Measurements from ENCODE around the gene POU2F2. TPM values are rescaled to one million over a fixed set of nuclear protein-coding genes. Genes with fewer than 3 reads are reported as not detected.

Gene POU2F2
- polyA plus RNA-seq, 2 of the 4 experiments (the other 2 are of a cell fraction), result 0.16 to 0.28 TPM

DNA sequence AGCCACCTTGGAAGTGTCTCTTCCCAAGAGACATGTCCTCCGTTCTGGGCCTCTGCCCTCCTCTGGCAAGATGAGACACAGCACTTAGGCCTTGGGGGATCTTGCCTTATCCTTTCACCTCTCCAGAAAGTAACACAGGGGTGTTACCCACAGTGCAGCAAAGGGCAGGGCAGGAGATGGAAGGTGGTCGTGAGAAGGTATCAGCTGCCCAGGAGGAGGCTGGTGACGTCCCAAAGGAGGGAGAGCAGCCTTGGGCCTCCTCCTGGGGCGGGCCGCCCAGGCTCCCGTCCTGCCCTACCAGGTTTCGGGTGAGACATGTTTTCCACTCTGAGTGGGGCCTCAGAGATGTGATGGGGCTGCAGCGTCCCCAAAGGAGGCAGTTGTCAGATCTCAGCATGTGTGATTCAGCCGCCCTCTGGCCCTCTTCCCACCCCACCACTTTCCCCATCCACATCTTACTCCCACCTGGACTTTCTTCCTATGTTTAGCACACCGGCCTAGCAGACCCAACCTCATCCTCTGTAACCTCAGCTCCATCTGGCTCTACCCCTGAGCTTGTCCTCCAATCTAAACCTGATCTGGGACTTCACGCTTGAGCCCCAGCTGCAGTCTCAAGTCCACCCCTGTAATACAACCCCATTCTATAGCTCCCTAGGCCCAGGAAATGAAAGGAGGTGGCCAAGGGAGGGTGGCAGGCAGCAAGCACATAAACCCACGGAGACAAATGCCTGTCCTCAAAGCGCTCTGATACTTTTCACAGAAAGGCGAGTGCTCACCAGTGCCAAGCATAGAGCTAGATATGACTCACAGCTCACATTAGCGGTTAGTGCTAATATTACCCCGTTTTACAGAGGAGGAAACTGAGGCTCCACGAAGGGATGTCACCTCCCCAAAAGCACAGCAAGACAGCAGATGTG lies 9.3 kb downstream of the POU2F2 start:
- WGBS (ENCODE audit: missing lambda C conversion rate), result 82% methylated on average over 17 of the region's 17 CpGs
- no peak for DNase-seq (ENCODE audit: low read depth in 1 of 2, low spot score in 1 of 2)
- FAIRE-seq, result no peak
- no peak for TF ChIP-seq JUNB (IDR thresholded peaks at IDR 0.05)
- TF ChIP-seq FOXS1 (CRISPR knock-in tag; IDR thresholded peaks at IDR 0.05), result no peak
- no peak for TF ChIP-seq EP300 (IDR thresholded peaks at IDR 0.05)
- no peak for TF ChIP-seq ZFP36 (IDR thresholded peaks at IDR 0.05; ENCODE audit: borderline replicate concordance, partially characterized antibody)
- no peak for TF ChIP-seq RNF2 (IDR thresholded peaks at IDR 0.05; ENCODE audit: borderline replicate concordance, low read depth)
- TF ChIP-seq, protein P1, sequence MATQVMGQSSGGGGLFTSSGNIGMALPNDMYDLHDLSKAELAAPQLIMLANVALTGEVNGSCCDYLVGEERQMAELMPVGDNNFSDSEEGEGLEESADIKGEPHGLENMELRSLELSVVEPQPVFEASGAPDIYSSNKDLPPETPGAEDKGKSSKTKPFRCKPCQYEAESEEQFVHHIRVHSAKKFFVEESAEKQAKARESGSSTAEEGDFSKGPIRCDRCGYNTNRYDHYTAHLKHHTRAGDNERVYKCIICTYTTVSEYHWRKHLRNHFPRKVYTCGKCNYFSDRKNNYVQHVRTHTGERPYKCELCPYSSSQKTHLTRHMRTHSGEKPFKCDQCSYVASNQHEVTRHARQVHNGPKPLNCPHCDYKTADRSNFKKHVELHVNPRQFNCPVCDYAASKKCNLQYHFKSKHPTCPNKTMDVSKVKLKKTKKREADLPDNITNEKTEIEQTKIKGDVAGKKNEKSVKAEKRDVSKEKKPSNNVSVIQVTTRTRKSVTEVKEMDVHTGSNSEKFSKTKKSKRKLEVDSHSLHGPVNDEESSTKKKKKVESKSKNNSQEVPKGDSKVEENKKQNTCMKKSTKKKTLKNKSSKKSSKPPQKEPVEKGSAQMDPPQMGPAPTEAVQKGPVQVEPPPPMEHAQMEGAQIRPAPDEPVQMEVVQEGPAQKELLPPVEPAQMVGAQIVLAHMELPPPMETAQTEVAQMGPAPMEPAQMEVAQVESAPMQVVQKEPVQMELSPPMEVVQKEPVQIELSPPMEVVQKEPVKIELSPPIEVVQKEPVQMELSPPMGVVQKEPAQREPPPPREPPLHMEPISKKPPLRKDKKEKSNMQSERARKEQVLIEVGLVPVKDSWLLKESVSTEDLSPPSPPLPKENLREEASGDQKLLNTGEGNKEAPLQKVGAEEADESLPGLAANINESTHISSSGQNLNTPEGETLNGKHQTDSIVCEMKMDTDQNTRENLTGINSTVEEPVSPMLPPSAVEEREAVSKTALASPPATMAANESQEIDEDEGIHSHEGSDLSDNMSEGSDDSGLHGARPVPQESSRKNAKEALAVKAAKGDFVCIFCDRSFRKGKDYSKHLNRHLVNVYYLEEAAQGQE (IDR thresholded peaks at IDR 0.05), result no peak
- no peak for TF ChIP-seq KDM5A (IDR thresholded peaks at IDR 0.05)
- TF ChIP-seq, protein P2, sequence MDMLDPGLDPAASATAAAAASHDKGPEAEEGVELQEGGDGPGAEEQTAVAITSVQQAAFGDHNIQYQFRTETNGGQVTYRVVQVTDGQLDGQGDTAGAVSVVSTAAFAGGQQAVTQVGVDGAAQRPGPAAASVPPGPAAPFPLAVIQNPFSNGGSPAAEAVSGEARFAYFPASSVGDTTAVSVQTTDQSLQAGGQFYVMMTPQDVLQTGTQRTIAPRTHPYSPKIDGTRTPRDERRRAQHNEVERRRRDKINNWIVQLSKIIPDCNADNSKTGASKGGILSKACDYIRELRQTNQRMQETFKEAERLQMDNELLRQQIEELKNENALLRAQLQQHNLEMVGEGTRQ (IDR thresholded peaks at IDR 0.05), result no peak
- no peak for TF ChIP-seq HOXB5 (CRISPR knock-in tag; IDR thresholded peaks at IDR 0.05)
- peak; percentile 14 to 37; a peak in 3 of 6 replicates for ATAC-seq
- no peak overlapping the region for H3K4me2 ChIP-seq
- peaks cover 14% of the 10 kb centered on the region for H3K4me1 ChIP-seq
- no peak overlapping the region for H3K4me3 ChIP-seq
- CTCF ChIA-PET, result interaction anchor here (1.1 to 32.8 kb wide), 16 partner anchors 10 to 318 kb away, joined by 3 to 678 read pairs (median 6); partner anchors contain the start of genes DEDD2 and POU2F2
- POLR2A ChIA-PET, result no interaction called here
- peaks cover 5% of the 10 kb centered on the region; the same call in 2 of the 3 replicates for H3K9me3 ChIP-seq
- peak overlapping the region in 1 of 2 experiments; percentile 56; a peak in 1 of 6 replicates for H3K27ac ChIP-seq

DNA sequence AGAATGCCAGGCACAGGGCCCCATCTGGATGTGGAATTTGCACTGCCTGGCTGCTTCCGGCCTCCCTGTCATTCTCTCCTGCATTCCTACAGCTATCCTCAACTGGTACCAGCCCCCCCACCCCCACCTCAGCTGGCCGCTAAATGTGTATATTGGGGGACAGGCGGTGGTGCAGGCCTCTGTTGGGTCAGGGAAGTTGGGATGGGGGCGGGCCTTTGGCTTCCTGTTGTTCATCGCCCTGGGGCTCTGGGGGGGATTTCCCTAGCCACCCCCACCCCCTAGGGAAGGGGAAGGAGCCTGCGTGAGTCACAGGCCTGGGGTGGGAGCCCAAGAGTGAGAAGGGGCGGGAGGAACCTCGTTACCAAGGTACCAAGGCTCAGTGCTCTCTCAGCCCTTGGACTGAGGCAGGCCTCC lies 10.6 kb downstream of the POU2F2 start:
- H3K4me2 ChIP-seq, result peak overlapping the region; percentile 29
- DNase-seq (ENCODE audit: low read depth in 1 of 2, low spot score in 1 of 2) (peak in 1 of 2 experiments; percentile 66), ATAC-seq (peak; percentile 10 to 37; a peak in 3 of 6 replicates), FAIRE-seq (no peak)
- 54% methylated on average over 8 of the region's 8 CpGs for WGBS (ENCODE audit: missing lambda C conversion rate)
- peaks cover 14% of the 10 kb centered on the region for H3K4me1 ChIP-seq
- H3K4me3 ChIP-seq, result no peak overlapping the region
- TF ChIP-seq, protein P3, sequence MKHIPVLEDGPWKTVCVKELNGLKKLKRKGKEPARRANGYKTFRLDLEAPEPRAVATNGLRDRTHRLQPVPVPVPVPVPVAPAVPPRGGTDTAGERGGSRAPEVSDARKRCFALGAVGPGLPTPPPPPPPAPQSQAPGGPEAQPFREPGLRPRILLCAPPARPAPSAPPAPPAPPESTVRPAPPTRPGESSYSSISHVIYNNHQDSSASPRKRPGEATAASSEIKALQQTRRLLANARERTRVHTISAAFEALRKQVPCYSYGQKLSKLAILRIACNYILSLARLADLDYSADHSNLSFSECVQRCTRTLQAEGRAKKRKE (CRISPR knock-in tag; IDR thresholded peaks at IDR 0.05; ENCODE audit: low read depth), result no peak
- TF ChIP-seq NFE2L2 (conservative IDR thresholded peaks at IDR 0.05; ENCODE audit: low read length) (no peak), CHD4 (IDR thresholded peaks at IDR 0.05; ENCODE audit: borderline replicate concordance) (no peak), FOSL2 (IDR thresholded peaks at IDR 0.05) (no peak), FOSL2 (CRISPR knock-in tag; IDR thresholded peaks at IDR 0.05) (peak; percentile 33; the same call in 1 of the 2 replicates), TP53 (CRISPR knock-in tag; IDR thresholded peaks at IDR 0.05) (no peak), HOXB13 (CRISPR knock-in tag; IDR thresholded peaks at IDR 0.05; ENCODE audit: low read depth) (no peak), RCOR1 (IDR thresholded peaks at IDR 0.05; ENCODE audit: low read depth, low read length) (no peak), NPAS2 (CRISPR knock-in tag; IDR thresholded peaks at IDR 0.05; ENCODE audit: borderline replicate concordance) (no peak), RARB (CRISPR knock-in tag; IDR thresholded peaks at IDR 0.05) (no peak)
- TF ChIP-seq, protein P4, sequence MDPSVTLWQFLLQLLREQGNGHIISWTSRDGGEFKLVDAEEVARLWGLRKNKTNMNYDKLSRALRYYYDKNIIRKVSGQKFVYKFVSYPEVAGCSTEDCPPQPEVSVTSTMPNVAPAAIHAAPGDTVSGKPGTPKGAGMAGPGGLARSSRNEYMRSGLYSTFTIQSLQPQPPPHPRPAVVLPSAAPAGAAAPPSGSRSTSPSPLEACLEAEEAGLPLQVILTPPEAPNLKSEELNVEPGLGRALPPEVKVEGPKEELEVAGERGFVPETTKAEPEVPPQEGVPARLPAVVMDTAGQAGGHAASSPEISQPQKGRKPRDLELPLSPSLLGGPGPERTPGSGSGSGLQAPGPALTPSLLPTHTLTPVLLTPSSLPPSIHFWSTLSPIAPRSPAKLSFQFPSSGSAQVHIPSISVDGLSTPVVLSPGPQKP (IDR thresholded peaks at IDR 0.05; ENCODE audit: low read depth, low read length), result no peak
- TF ChIP-seq, protein P5, sequence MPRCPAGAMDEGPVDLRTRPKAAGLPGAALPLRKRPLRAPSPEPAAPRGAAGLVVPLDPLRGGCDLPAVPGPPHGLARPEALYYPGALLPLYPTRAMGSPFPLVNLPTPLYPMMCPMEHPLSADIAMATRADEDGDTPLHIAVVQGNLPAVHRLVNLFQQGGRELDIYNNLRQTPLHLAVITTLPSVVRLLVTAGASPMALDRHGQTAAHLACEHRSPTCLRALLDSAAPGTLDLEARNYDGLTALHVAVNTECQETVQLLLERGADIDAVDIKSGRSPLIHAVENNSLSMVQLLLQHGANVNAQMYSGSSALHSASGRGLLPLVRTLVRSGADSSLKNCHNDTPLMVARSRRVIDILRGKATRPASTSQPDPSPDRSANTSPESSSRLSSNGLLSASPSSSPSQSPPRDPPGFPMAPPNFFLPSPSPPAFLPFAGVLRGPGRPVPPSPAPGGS (IDR thresholded peaks at IDR 0.05), result 0 out of 3 replicates have a peak, but pooled peaks have one; percentile 29
- H3K27ac ChIP-seq, result peak overlapping the region in 1 of 2 experiments; percentile 56; a peak in 3 of 6 replicates
- POLR2A ChIA-PET, result no interaction called here
- CTCF ChIA-PET, result interaction anchor here (0.8 to 32.8 kb wide), 6 partner anchors 9 to 318 kb away, joined by 3 to 678 read pairs (median 15); partner anchors contain the start of gene POU2F2
- H3K9me3 ChIP-seq, result peaks cover 5% of the 10 kb centered on the region; the same call in 2 of the 3 replicates
